Measurements from ENCODE around the gene RNASE13.
"Not testable (repeated sequence)": the region's sequence is repeated elsewhere in the genome, so short reads cannot be mapped to it uniquely, and the experiment has no call there.

Gene RNASE13

GRCh38 chr14:21041676-21042433, 7.2 kb upstream of the RNASE13 start, which contains the start of gene RNASE7:
Gene RNASE7, plus strand, starts transcription at chr14:21042362. Its CDS starts 631 bp downstream, at chr14:21042993.
- DNase-seq (ENCODE audit: low read depth): no peak

- not testable (repeated sequence) for DNase-seq (ENCODE audit: low read depth)
Measured at GRCh38 chr14:21040941-21041340, 6.3 kb upstream of the RNASE13 start.

- DNase-seq (ENCODE audit: low read depth): no peak
Measured at GRCh38 chr14:21040370-21040925, 5.8 kb upstream of the RNASE13 start.

GRCh38 chr14:21039585-21040369, 5.2 kb upstream of the RNASE13 start:
- DNase-seq (ENCODE audit: low read depth): no peak

- DNase-seq (ENCODE audit: low read depth): no peak
Measured at GRCh38 chr14:21038441-21039422, 4.1 kb upstream of the RNASE13 start.

GRCh38 chr14:21037156-21037555, 2.5 kb upstream of the RNASE13 start:
- DNase-seq (ENCODE audit: low read depth): no peak

GRCh38 chr14:21036751-21037150, 2.1 kb upstream of the RNASE13 start:
- no peak for DNase-seq (ENCODE audit: low read depth)

- no peak for DNase-seq (ENCODE audit: low read depth)
Measured at GRCh38 chr14:21033133-21033698, 1.4 kb downstream of the RNASE13 start.

GRCh38 chr14:21032326-21033132, 2.1 kb downstream of the RNASE13 start:
- DNase-seq (ENCODE audit: low read depth): no peak

- no peak for DNase-seq (ENCODE audit: low read depth)
Measured at GRCh38 chr14:21030531-21030930, 4.1 kb downstream of the RNASE13 start.

- no peak for DNase-seq (ENCODE audit: low read depth)
Measured at GRCh38 chr14:21029917-21030316, 4.7 kb downstream of the RNASE13 start, which contains the start of gene TPPP2. Gene TPPP2, plus strand, starts transcription at chr14:21030217. Its CDS starts 365 bp downstream, at chr14:21030582.

GRCh38 chr14:21026988-21027315, 7.7 kb downstream of the RNASE13 start:
- no peak for DNase-seq (ENCODE audit: low read depth)

GRCh38 chr14:21026274-21026987, 8.2 kb downstream of the RNASE13 start:
- DNase-seq (ENCODE audit: low read depth): no peak

- DNase-seq (ENCODE audit: low read depth): no peak
Measured at GRCh38 chr14:21025371-21026273, 9.0 kb downstream of the RNASE13 start.

GRCh38 chr14:21024585-21025370, 9.8 kb downstream of the RNASE13 start, which contains the start of gene NDRG2:
Gene NDRG2, minus strand, starts transcription at chr14:21025061. Its CDS starts 1,746 bp downstream, at chr14:21023315.
- DNase-seq (ENCODE audit: low read depth): peak; percentile 68

GRCh38 chr14:21023817-21024584, 10.6 kb downstream of the RNASE13 start:
- DNase-seq (ENCODE audit: low read depth): no peak

- DNase-seq (ENCODE audit: low read depth): no peak
Measured at GRCh38 chr14:21023174-21023573, 11.4 kb downstream of the RNASE13 start.
